Upper lobe of left lung (tissue), 4 donors: ENCODE measurements around the gene ZCCHC18.

Experiments
- CTCF ChIP-seq, 6 experiments: fragments of 450-650 bp in 4 of 6; fragments of 200-600 bp in 2 of 6; sonication (generic) in 2 of 6; IDR thresholded peaks; one replicate each; pipeline ENCODE4 v1.5.1; 2016 to 2019; ENCODE audit warnings: antibody characterized with exemption in 6 of 6
- EP300 ChIP-seq, 4 donors: sonication (generic); formaldehyde crosslinking; IDR thresholded peaks; one replicate each; pipeline ENCODE4 v1.5.1; 2017; ENCODE audit warnings: antibody characterized with exemption in 4 of 4, control low read depth in 2 of 4
- POLR2A ChIP-seq, 4 donors: fragments of 450-650 bp; IDR thresholded peaks; one replicate each; pipeline ENCODE4 v1.5.1; 2016 to 2017; ENCODE audit warnings: antibody characterized with exemption in 4 of 4, mild to moderate bottlenecking in 2 of 4
- POLR2AphosphoS5 ChIP-seq, 2 donors: sonication (generic); formaldehyde crosslinking; IDR thresholded peaks; one replicate each; pipeline ENCODE4 v1.5.1; 2017; ENCODE audit warnings: antibody characterized with exemption in 2 of 2

GRCh38 chrX:104134583-104135261 lies 22.4 kb downstream of the ZCCHC18 start:
- no peak for TF ChIP-seq POLR2A (IDR thresholded peaks at IDR 0.05)
- TF ChIP-seq CTCF (IDR thresholded peaks at IDR 0.05): no peak
- TF ChIP-seq POLR2AphosphoS5 (IDR thresholded peaks at IDR 0.05): no peak
- no peak for TF ChIP-seq EP300 (IDR thresholded peaks at IDR 0.05)
